Right renal pelvis (tissue), 4 donors: ENCODE measurements around the gene TMEM108. TPM values are rescaled to one million over a fixed set of nuclear protein-coding genes. Genes with fewer than 3 reads are reported as not detected.

Experiments used
- DNase-seq, 4 donors: peaks; one replicate each; pipeline ENCODE4 v3.0.0-alpha.2; 2013; ENCODE audit warnings: low read depth in 4 of 4, low spot score in 3 of 4, missing footprints in 1 of 4
- polyA plus RNA-seq, 4 donors: library from polyadenylated mRNA; unstranded; fragments of 120-200 nt; gene quantifications; one replicate each; pipeline ENCODE4 v1.2.1, GENCODE V29; 2013; ENCODE audit not compliant: insufficient read length in 4 of 4

TMEM108 gene
- polyA plus RNA-seq, 4 donors, result 2.2 to 3.3 (median 2.9) TPM

DNA sequence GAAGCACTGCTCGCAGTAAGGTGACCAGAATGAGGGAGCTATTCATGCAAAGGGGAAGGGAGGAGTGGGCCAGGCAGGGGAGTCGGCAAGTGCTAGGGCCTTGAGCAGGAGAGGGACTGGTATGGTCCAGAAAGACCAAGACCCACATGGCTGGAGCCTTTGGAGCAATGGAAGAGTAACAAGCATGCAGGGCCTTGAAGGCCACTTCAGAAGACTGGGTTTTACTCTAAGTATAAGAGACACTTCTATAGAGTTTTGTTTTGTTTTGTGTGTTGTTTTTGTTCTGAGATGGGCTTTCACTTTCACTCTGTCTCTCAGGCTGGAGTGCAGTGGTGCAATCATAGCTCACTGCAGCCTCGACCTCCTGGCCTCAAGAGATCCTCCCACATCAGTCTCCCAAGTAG lies 403.7 kb downstream of the TMEM108 start:
- no peak for DNase-seq

DNA sequence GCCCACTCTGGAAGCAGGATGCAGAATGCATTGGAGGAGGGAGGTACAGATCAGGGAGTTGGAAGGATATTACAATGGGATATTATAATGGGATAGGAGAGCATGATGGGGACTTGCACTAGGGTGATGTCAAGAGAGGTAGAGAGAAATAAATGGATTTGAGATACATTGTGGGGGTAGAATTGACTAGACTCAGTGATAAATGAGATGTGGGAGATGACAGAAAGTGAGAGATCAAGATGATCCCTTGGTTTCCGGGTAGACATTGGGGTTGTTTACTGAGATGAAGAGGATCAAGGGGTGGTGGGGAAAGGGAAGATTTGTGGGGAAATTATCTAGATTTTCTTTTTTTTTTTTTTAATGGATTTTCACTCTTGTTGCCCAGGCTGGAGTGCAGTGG lies 404.3 kb downstream of the TMEM108 start:
- no peak for DNase-seq

DNA sequence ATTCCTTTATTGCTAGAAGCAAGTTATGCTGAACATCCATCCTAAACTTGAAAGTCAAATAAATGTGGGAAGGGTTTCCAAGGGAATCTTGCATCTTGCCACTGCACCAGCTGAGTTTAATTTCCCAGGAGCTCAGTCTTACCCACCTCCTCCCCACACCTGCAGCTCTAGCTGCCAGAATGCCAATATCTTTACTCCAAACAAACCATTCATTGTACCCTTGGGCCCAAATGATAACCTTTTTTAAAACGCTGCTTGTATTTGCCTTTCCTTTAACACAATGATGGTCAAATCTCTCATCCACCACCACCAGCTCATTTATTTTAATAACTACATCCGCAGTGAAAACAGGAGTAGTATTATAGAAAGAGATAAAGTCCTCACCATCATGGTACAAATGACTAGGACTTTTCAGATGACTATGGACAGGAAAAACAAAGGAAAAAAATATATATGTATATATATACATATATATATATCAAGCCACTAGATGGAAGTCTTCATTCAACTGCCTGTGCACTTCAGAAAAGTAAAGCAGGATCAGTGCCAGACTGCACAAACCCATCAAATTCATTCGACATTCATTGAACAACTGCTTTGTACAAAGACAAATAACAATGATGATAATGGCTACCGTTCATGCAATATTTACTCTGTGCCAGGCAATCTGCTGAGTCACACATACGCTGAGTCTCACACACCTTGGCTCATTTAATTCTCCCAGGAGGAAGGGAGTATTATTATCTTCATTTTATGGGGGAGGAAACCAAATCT lies 405.6 kb downstream of the TMEM108 start:
- DNase-seq, result no peak

DNA sequence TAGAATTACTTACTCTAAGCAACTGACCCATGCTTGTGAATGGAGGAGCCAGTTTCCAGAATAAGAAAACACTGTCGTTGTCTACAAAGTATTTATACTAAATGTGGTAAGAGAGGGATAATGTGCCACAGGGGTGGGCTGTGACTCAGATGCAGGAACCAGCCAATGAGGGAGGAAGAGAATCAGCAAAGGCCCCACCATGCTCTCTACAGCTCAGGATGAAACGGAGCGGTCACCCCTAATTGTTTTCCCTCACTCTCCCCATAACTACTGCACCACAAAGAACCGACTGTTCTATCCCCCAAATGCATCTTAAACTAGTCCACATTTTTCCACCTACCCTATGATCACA lies 406.2 kb downstream of the TMEM108 start:
- no peak for DNase-seq

DNA sequence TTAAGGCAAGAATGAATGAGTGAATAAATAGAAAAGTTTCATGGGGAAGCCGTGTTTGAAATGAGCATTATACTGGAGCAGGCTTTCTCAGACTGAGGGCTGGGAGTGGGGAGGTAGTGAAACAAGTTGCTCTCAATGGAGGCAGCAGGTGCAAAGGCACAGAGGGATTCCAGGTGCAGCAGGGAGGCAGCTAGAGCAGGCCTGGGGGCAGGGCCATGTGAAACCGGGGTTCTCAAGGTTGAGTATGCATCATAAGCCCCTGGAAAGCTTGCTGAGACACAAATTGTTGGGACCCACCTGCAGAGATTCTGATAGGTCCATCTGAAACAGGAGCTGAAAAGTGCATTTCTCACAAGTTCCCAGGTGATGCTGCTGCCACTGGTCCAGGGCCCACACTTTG lies 406.9 kb downstream of the TMEM108 start:
- no peak for DNase-seq
